OCI-LY7 (cell line): ENCODE data around the gene CEP57L1. TPM values are rescaled to one million over a fixed set of nuclear protein-coding genes. Genes with fewer than 3 reads are reported as not detected.
"Not testable (repeated sequence)": the region's sequence is repeated elsewhere in the genome, so short reads cannot be mapped to it uniquely, and the experiment has no call there.

ENCODE experiments used
- BruUV-seq: library from RNA; stranded (reverse); fragments of 400-500 nt; replicated peaks from 2 replicates; lab custom pipeline; 2021; lab: Mats Ljungman, UMichigan
- CTCF ChIA-PET: fragments of 300-600 bp; sonication (Branson Sonifier 250); formaldehyde crosslinking; loops from one replicate; lab custom pipeline; 2022; ENCODE audit warnings: antibody characterized with exemption; ENCODE audit not compliant: unreplicated experiment; lab: Charles Lee
- POLR2A ChIA-PET: fragments of 300-600 bp; sonication (Branson Sonifier 250); formaldehyde crosslinking; loops from one replicate; lab custom pipeline; 2022; ENCODE audit warnings: antibody characterized with exemption; lab: Charles Lee
- DNase-seq: peaks from one replicate; pipeline ENCODE4 v3.0.0-alpha.2; 2015; ENCODE audit warnings: low spot score
- H2AFZ ChIP-seq: fragments of 200-600 bp; sonication (generic), shearing (Covaris generic); 2 replicates; pipeline ENCODE4 v1.6.1; 2014; ENCODE audit warnings: mild to moderate bottlenecking, antibody characterized with exemption, low read length, moderate library complexity
- H3K27ac ChIP-seq: fragments of 200-600 bp; sonication (generic); 2 replicates; pipeline ENCODE4 v1.5.1; 2014; ENCODE audit warnings: mixed run types, low read depth, mild to moderate bottlenecking, moderate library complexity, low read length, inconsistent platforms; ENCODE audit not compliant: poor library complexity, severe bottlenecking
- H3K36me3 ChIP-seq: fragments of 200-600 bp; sonication (generic); 2 replicates; pipeline ENCODE4 v1.6.1; 2014; ENCODE audit warnings: mild to moderate bottlenecking, antibody characterized with exemption, low read length, moderate library complexity, mixed read lengths; ENCODE audit not compliant: insufficient read depth
- H3K4me1 ChIP-seq: fragments of 200-600 bp; sonication (generic); 2 replicates; pipeline ENCODE4 v1.5.1; 2014; ENCODE audit warnings: mild to moderate bottlenecking, low read length; ENCODE audit not compliant: insufficient read depth, poor library complexity, severe bottlenecking
- H3K4me2 ChIP-seq: fragments of 200-600 bp; sonication (generic); 2 replicates; pipeline ENCODE4 v1.6.1; 2014; ENCODE audit warnings: mild to moderate bottlenecking, low read length
- H3K4me3 ChIP-seq: fragments of 200-600 bp; sonication (generic); 2 replicates; pipeline ENCODE4 v1.5.1; 2014; ENCODE audit warnings: mild to moderate bottlenecking, low read depth, low read length; ENCODE audit not compliant: poor library complexity, severe bottlenecking
- H3K79me2 ChIP-seq: fragments of 200-600 bp; sonication (generic); 2 replicates; pipeline ENCODE4 v1.6.1; 2016; ENCODE audit warnings: low read depth, mild to moderate bottlenecking, low read length, moderate library complexity, mixed read lengths; ENCODE audit not compliant: insufficient read depth
- H3K9me2 ChIP-seq: fragments of 200-600 bp; sonication (generic); 2 replicates; pipeline ENCODE4 v1.6.1; 2016; ENCODE audit warnings: mild to moderate bottlenecking, low read length, mixed read lengths; ENCODE audit not compliant: insufficient read depth
- H3K9me3 ChIP-seq: fragments of 200-600 bp; sonication (generic); 2 replicates; pipeline ENCODE4 v1.6.1; 2014; ENCODE audit warnings: mild to moderate bottlenecking, mixed run types, low read length, mixed read lengths
- H4K20me1 ChIP-seq: fragments of 200-600 bp; sonication (generic); 2 replicates; pipeline ENCODE4 v1.6.1; 2014; ENCODE audit warnings: mild to moderate bottlenecking, antibody characterized with exemption, low read length, moderate library complexity, mixed read lengths; ENCODE audit not compliant: insufficient read depth
- EZH2phosphoT487 ChIP-seq: fragments of 200-600 bp; sonication (generic); IDR thresholded peaks from 2 replicates; pipeline ENCODE4 v1.6.1; 2018; ENCODE audit warnings: low read depth, borderline replicate concordance, mild to moderate bottlenecking, mixed run types, antibody characterized with exemption, low read length, moderate library complexity, mixed read lengths
- intact Hi-C: fragments of 100-400 bp; cut with micrococcal nuclease; formaldehyde crosslinking; loops from one replicate; pipeline ENCODE4 v1.10.0; 2022; ENCODE audit not compliant: unreplicated experiment
- total RNA-seq, 2 experiments: library from RNA; depleted of rRNA in 1 of 2; stranded (reverse); fragments of >200 nt in 1 of 2; shearing (Covaris generic) in 1 of 2; gene quantifications; 2 replicates each; pipeline ENCODE4 v1.2.3, GENCODE V29; 2014 to 2022
- TF ChIP-seq, protein P1 (sequence below): fragments of 200-600 bp; sonication (generic); conservative IDR thresholded peaks from 2 replicates; pipeline ENCODE4 v1.5.1; 2014; ENCODE audit warnings: mild to moderate bottlenecking, antibody characterized with exemption, low read length, moderate library complexity, mixed read lengths

Gene CEP57L1
- total RNA-seq, 2 experiments from 2014 or later = 22.7 to 28.2 TPM

DNA sequence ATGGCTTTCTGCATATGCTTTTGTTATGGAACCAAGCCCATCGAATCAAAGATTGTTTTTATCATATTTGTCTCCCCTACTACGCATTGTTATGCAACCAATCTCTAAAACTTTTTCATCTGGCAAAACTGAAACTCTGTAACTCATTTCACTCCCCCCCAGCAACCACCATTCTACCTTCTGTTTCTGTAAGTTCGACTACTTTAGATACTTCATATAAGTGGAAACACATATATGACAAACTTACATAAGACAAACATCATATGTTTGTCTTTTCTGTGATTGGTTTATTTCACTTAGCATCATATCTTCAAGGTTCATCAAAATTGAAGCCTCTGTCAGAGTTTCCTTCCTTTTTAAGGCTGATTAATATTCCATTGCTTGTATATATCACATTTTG lies 34.8 kb downstream of the CEP57L1 start:
- TF ChIP-seq, protein P1, sequence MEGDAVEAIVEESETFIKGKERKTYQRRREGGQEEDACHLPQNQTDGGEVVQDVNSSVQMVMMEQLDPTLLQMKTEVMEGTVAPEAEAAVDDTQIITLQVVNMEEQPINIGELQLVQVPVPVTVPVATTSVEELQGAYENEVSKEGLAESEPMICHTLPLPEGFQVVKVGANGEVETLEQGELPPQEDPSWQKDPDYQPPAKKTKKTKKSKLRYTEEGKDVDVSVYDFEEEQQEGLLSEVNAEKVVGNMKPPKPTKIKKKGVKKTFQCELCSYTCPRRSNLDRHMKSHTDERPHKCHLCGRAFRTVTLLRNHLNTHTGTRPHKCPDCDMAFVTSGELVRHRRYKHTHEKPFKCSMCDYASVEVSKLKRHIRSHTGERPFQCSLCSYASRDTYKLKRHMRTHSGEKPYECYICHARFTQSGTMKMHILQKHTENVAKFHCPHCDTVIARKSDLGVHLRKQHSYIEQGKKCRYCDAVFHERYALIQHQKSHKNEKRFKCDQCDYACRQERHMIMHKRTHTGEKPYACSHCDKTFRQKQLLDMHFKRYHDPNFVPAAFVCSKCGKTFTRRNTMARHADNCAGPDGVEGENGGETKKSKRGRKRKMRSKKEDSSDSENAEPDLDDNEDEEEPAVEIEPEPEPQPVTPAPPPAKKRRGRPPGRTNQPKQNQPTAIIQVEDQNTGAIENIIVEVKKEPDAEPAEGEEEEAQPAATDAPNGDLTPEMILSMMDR = no peak
- TF ChIP-seq EZH2phosphoT487 = no peak
- H3K4me2 ChIP-seq = no peak overlapping the region
- POLR2A ChIA-PET = no interaction called here
- intact Hi-C loops = no loop called here
- H4K20me1 ChIP-seq = no peaks in the 10 kb centered on the region
- H2AFZ ChIP-seq = no peak overlapping the region
- H3K79me2 ChIP-seq = no peaks in the 10 kb centered on the region
- CTCF ChIA-PET = no interaction called here
- H3K9me2 ChIP-seq = no peaks in the 10 kb centered on the region
- BruUV-seq = no TSS peak
- no peak for DNase-seq
- H3K4me1 ChIP-seq = no peaks in the 10 kb centered on the region
- no peaks in the 10 kb centered on the region for H3K36me3 ChIP-seq
- no peak overlapping the region for H3K27ac ChIP-seq
- H3K9me3 ChIP-seq = no peaks in the 10 kb centered on the region
- H3K4me3 ChIP-seq = no peak overlapping the region

DNA sequence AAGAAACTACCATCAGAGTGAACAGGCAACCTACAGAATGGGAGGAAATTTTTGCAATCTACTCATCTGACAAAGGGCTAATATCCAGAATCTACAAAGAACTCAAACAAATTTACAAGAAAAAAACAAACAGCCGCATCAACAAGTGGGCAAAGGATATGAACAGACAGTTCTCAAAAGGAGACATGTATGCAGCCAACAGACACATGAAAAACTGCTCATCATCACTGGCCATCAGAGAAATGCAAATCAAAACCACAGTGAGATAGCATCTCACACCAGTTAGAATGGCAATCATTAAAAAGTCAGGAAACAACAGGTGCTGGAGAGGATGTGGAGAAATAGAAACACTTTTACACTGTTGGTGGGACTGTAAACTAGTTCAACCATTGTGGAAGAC lies 40.3 kb downstream of the CEP57L1 start:
- intact Hi-C loops, H3K27ac ChIP-seq, H3K36me3 ChIP-seq, CTCF ChIA-PET, H3K4me1 ChIP-seq, H2AFZ ChIP-seq, DNase-seq, BruUV-seq, H3K79me2 ChIP-seq, H3K9me2 ChIP-seq, H3K4me3 ChIP-seq, H3K4me2 ChIP-seq, H3K9me3 ChIP-seq, H4K20me1 ChIP-seq: not testable (repeated sequence)
- POLR2A ChIA-PET = interaction anchor here (0.6 kb wide), 1 partner anchor 292 kb away, joined by 3 read pairs; no protein-coding TSS in a partner anchor

DNA sequence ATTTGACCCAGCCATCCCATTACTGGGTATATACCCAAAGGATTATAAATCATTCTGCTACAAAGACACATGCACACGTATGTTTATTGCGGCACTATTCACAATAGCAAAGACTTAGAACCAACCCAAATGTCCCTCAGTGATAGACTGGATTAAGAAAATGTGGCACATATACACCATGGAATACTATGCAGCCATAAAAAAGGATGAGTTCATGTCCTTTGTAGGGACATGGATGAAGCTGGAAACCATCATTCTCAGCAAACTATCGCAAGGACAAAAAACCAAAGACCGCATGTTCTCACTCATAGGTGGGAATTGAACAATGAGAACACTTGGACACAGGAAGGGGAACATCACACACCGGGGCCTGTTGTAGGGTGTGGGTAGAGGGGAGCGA lies 40.7 kb downstream of the CEP57L1 start:
- H3K9me2 ChIP-seq, H3K36me3 ChIP-seq, POLR2A ChIA-PET, H3K27ac ChIP-seq, H3K79me2 ChIP-seq, H3K4me1 ChIP-seq, H3K9me3 ChIP-seq, DNase-seq, intact Hi-C loops, H2AFZ ChIP-seq, H3K4me2 ChIP-seq, CTCF ChIA-PET, BruUV-seq, H3K4me3 ChIP-seq, H4K20me1 ChIP-seq: not testable (repeated sequence)

DNA sequence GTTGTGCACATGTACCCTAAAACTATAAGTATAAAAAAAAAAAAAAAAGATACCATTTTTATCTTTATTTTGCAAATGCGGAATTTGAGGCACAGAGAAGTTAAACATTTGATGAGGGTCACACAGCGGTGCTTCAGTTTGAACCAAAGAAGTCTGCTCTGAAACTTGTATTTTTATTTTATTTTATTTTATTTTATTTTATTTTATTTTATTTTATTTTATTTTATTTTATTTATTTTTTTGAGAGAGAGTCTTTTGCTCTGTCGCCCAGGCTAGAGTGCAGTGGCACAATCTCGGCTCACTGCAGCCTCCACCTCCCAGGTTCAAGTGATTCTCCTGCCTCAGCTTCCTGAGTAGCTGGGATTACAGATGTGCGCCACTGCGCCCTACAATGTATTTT lies 41.2 kb downstream of the CEP57L1 start:
- H2AFZ ChIP-seq, H3K79me2 ChIP-seq, CTCF ChIA-PET, BruUV-seq, H3K36me3 ChIP-seq, H3K4me2 ChIP-seq, H3K9me2 ChIP-seq, POLR2A ChIA-PET, intact Hi-C loops, H3K4me1 ChIP-seq, H3K9me3 ChIP-seq, H3K27ac ChIP-seq, H3K4me3 ChIP-seq, H4K20me1 ChIP-seq, DNase-seq: not testable (repeated sequence)
